GM12874 (cell line): ENCODE data around the gene ENTPD8.

Source experiments
- CTCF ChIP-seq: IDR thresholded peaks from 2 replicates; pipeline ENCODE4 v1.5.1; 2011; ENCODE audit warnings: low read depth, mild to moderate bottlenecking, control low read depth, low read length, moderate library complexity; ENCODE audit not compliant: insufficient read depth

The ENTPD8 gene

GRCh38 chr9:137395666-137396010 is 45.5 kb downstream of the ENTPD8 start:
- no peak for TF ChIP-seq CTCF

GRCh38 chr9:137394866-137395665 is 46.1 kb downstream of the ENTPD8 start:
- TF ChIP-seq CTCF, result no peak

- no peak for TF ChIP-seq CTCF
Observed at GRCh38 chr9:137393176-137394150, 47.7 kb downstream of the ENTPD8 start.

GRCh38 chr9:137392232-137393007 is 48.7 kb downstream of the ENTPD8 start:
- no peak for TF ChIP-seq CTCF

- TF ChIP-seq CTCF, result no peak
Observed at GRCh38 chr9:137391411-137391754, 49.8 kb downstream of the ENTPD8 start.

- TF ChIP-seq CTCF, result no peak
Observed at GRCh38 chr9:137390553-137391410, 50.4 kb downstream of the ENTPD8 start.
